HepG2 (cell line): Measurements from ENCODE around the gene LMOD2. TPM values are rescaled to one million over a fixed set of nuclear protein-coding genes. Genes with fewer than 3 reads are reported as not detected.

Experiments used
- ATAC-seq: fragments of 200-7000 bp; cut with Tn5 transposase; 3 replicates; pipeline ENCODE4 v1.9.1; 2020; ENCODE audit warnings: mild to moderate bottlenecking, moderate library complexity
- BruUV-seq: library from RNA; stranded (reverse); fragments of 400-500 nt; replicated peaks from 2 replicates; lab custom pipeline; 2021; lab: Mats Ljungman, UMichigan
- CTCF ChIA-PET: fragments of 300-600 bp; formaldehyde crosslinking; extraction: SDS; loops from one replicate; lab custom pipeline; 2021; ENCODE audit warnings: low total read pairs, inconsistent platforms, low intra/inter-chr PET ratio; lab: Yijun Ruan, JAX
- POLR2A ChIA-PET: fragments of 350-600 bp; sonication (Branson Sonifier 250); formaldehyde crosslinking; loops from one replicate; lab custom pipeline; 2020; ENCODE audit warnings: antibody characterized with exemption, inconsistent platforms; lab: Yijun Ruan, JAX
- DNase-seq: peaks from one replicate; pipeline ENCODE4 v3.0.0-alpha.2; 2015; ENCODE audit warnings: low spot score
- FAIRE-seq: peaks from 3 replicates; lab custom pipeline; 2011; peaks lifted over from hg19 to GRCh38; lab: Jason Lieb, UNC
- H2AFZ ChIP-seq: one replicate; pipeline ENCODE4 v1.6.1; 2011; ENCODE audit warnings: low read length, inconsistent platforms
- H3K27ac ChIP-seq: fragments of 300-600 bp; 3 replicates; pipeline ENCODE4 v1.8.0; 2011; ENCODE audit warnings: mixed run types, mild to moderate bottlenecking, mixed read lengths, low read length, inconsistent platforms; ENCODE audit not compliant: insufficient read depth; ENCODE audit errors: extremely low read length
- H3K27me3 ChIP-seq, 2 experiments: fragments of 200-600 bp in 1 of 2; 2 replicates in 1 of 2; 3 replicates in 1 of 2; pipeline versions ENCODE4 v1.6.0 to v1.8.0; 2011; ENCODE audit warnings: low read length in 2 of 2, mild to moderate bottlenecking in 2 of 2, moderate library complexity in 2 of 2, inconsistent platforms in 1 of 2; ENCODE audit not compliant: insufficient read depth in 2 of 2, control insufficient read depth in 1 of 2
- H3K36me3 ChIP-seq, 2 experiments: fragments of 200-600 bp in 1 of 2; replicated peaks in 1 of 2; 2 replicates in 1 of 2; 3 replicates in 1 of 2; pipeline versions ENCODE4 v1.5.1 to v1.8.0; 2011; ENCODE audit warnings: low read length in 2 of 2, inconsistent platforms in 1 of 2; ENCODE audit not compliant: insufficient read depth in 2 of 2, control insufficient read depth in 1 of 2
- H3K4me1 ChIP-seq: 2 replicates; pipeline ENCODE4 v1.5.1; 2012; ENCODE audit warnings: low read length, inconsistent platforms; ENCODE audit not compliant: insufficient read depth
- H3K4me2 ChIP-seq: 2 replicates; pipeline ENCODE4 v1.6.0; 2011; ENCODE audit warnings: low read depth, low read length, inconsistent platforms
- H3K4me3 ChIP-seq, 3 experiments: fragments of 200-600 bp in 1 of 3; sonication (generic), shearing (Covaris generic) in 1 of 3; replicated peaks in 1 of 3; 2 replicates each; pipeline ENCODE4 v1.5.1; 2011 to 2016; ENCODE audit warnings: low read length in 3 of 3, inconsistent platforms in 2 of 3, low read depth in 2 of 3, mild to moderate bottlenecking in 2 of 3, control low read depth in 1 of 3, mixed read lengths in 1 of 3; ENCODE audit not compliant: insufficient read depth in 1 of 3
- H3K79me2 ChIP-seq: one replicate; pipeline ENCODE4 v1.6.1; 2011; ENCODE audit warnings: low read length, inconsistent platforms; ENCODE audit not compliant: insufficient read depth
- H3K9ac ChIP-seq: 2 replicates; pipeline ENCODE4 v1.6.0; 2011; ENCODE audit warnings: mild to moderate bottlenecking, low read depth, low read length, inconsistent platforms; ENCODE audit not compliant: insufficient read depth
- H3K9me3 ChIP-seq: 2 replicates; pipeline ENCODE4 v1.5.1; 2012; ENCODE audit warnings: mild to moderate bottlenecking, low read length
- H4K20me1 ChIP-seq: 2 replicates; pipeline ENCODE4 v1.6.0; 2011; ENCODE audit warnings: inconsistent platforms, mild to moderate bottlenecking, low read length, moderate library complexity; ENCODE audit not compliant: insufficient read depth
- AHDC1 ChIP-seq: sonication (generic); formaldehyde crosslinking; IDR thresholded peaks from 2 replicates; pipeline ENCODE4 v1.5.1; 2020; ENCODE audit warnings: mild to moderate bottlenecking, missing genetic modification reagents, borderline replicate concordance
- DMAP1 ChIP-seq: IDR thresholded peaks from 2 replicates; pipeline ENCODE4 v1.6.1; 2016
- EEA1 ChIP-seq: sonication (generic); formaldehyde crosslinking; IDR thresholded peaks from 2 replicates; pipeline ENCODE4 v1.5.1; 2020; ENCODE audit warnings: mild to moderate bottlenecking, missing genetic modification reagents, borderline replicate concordance
- EED ChIP-seq: sonication (generic); formaldehyde crosslinking; IDR thresholded peaks from 2 replicates; pipeline ENCODE4 v1.5.0; 2020; ENCODE audit warnings: mild to moderate bottlenecking, missing genetic modification reagents
- GLMP ChIP-seq: sonication (generic); formaldehyde crosslinking; IDR thresholded peaks from 2 replicates; pipeline ENCODE4 v1.9.0; 2021; ENCODE audit warnings: missing genetic modification reagents, mild to moderate bottlenecking, borderline replicate concordance
- HDAC1 ChIP-seq: sonication (generic); formaldehyde crosslinking; IDR thresholded peaks from 2 replicates; pipeline ENCODE4 v1.5.1; 2020; ENCODE audit warnings: mild to moderate bottlenecking, missing genetic modification reagents
- HNF1A ChIP-seq, 2 experiments: sonication (generic) in 1 of 2; formaldehyde crosslinking in 1 of 2; IDR thresholded peaks; 2 replicates each; pipeline versions ENCODE4 v1.4.0 to v1.6.1; 2016 to 2020; ENCODE audit warnings: borderline replicate concordance in 1 of 2, low read depth in 1 of 2, mild to moderate bottlenecking in 1 of 2, missing genetic modification reagents in 1 of 2
- MAF1 ChIP-seq: sonication (generic); formaldehyde crosslinking; IDR thresholded peaks from 2 replicates; pipeline ENCODE4 v1.5.0; 2020; ENCODE audit warnings: missing genetic modification reagents, borderline replicate concordance
- TBX3 ChIP-seq: fragments of 450-650 bp; IDR thresholded peaks from 2 replicates; pipeline ENCODE4 v1.6.1; 2017; ENCODE audit warnings: antibody characterized with exemption, mild to moderate bottlenecking, inconsistent platforms, borderline replicate concordance
- TCF7L2 ChIP-seq: IDR thresholded peaks from 2 replicates; pipeline ENCODE4 v1.6.1; 2011; ENCODE audit warnings: mild to moderate bottlenecking, low read depth, low read length, moderate library complexity
- ZBTB25 ChIP-seq: IDR thresholded peaks from 2 replicates; pipeline ENCODE4 v1.6.1; 2018; ENCODE audit warnings: missing genetic modification reagents
- ZNF790 ChIP-seq: sonication (generic); formaldehyde crosslinking; IDR thresholded peaks from 2 replicates; pipeline ENCODE4 v1.8.0; 2022; ENCODE audit warnings: missing genetic modification reagents, mild to moderate bottlenecking, borderline replicate concordance
- ZNF850 ChIP-seq: sonication (generic); formaldehyde crosslinking; conservative IDR thresholded peaks from 2 replicates; pipeline ENCODE4 v1.9.0; 2021; ENCODE audit warnings: mild to moderate bottlenecking, missing genetic modification reagents
- WGBS: methylation state at CpG from one replicate; pipeline ENCODE4 v1.1.6; 2017; ENCODE audit warnings: low lambda C conversion rate; 5-methylcytosine and 5-hydroxymethylcytosine counted together
- in situ Hi-C: cut with HindIII; loops from 2 replicates; pipeline ENCODE4 v1.10.0; 2017; ENCODE audit warnings: low pct_unique_long_range_greater_than_20kb; ENCODE audit not compliant: extremely low pct_ligation_motif_present
- intact Hi-C: fragments of 100-400 bp; cut with micrococcal nuclease; formaldehyde crosslinking; loops from one replicate; pipeline ENCODE4 v1.10.0; 2022; ENCODE audit not compliant: unreplicated experiment
- polyA plus RNA-seq, 8 experiments: library from polyadenylated mRNA; depleted of rRNA in 3 of 8; stranded (reverse) in 7 of 8; unstranded in 1 of 8; fragments of >200 nt; fragmentation: Illumina TruSeq in 4 of 8; extraction: Trizol in 4 of 8; gene quantifications; 2 replicates each; pipeline versions ENCODE4 v1.2.1 to v1.2.3, GENCODE V29; 2011 to 2016; ENCODE audit warnings: low read depth in 4 of 8, missing spikeins in 1 of 8, mixed read lengths in 1 of 8; ENCODE audit not compliant: insufficient read depth in 1 of 8
- total RNA-seq, 5 experiments: library from RNA; depleted of rRNA; stranded (reverse); fragments of >200 nt; fragmentation: Illumina TruSeq; extraction: Trizol; gene quantifications; 2 replicates each; pipeline ENCODE4 v1.2.3, GENCODE V29; 2016; ENCODE audit warnings: low read depth in 1 of 5

The LMOD2 gene
- total and polyA plus RNA-seq, 2 of the 13 experiments (the other 11 are each of a cell fraction or from before 2014, with no cell fraction given): not detected

- ChIA-PET CTCF (no interaction called here), POLR2A (no interaction called here)
- Histone ChIP-seq H2AFZ (no peak overlapping the region), H3K27me3 (no peaks in the 10 kb centered on the region), H3K4me2 (no peak overlapping the region), H3K27ac (no peak overlapping the region), H3K4me3 (no peak overlapping the region), H3K79me2 (no peaks in the 10 kb centered on the region), H3K4me1 (no peaks in the 10 kb centered on the region), H3K9me3 (no peaks in the 10 kb centered on the region), H4K20me1 (no peaks in the 10 kb centered on the region), H3K9ac (no peak overlapping the region), H3K36me3 (peaks cover 4 to 50% of the 10 kb centered on the region in 2 experiments)
- no TSS peak for BruUV-seq
- no peak for ATAC-seq
- 97% methylated on average over 2 of the region's 2 CpGs for WGBS
- in situ Hi-C loops: no loop called here
- intact Hi-C loops: no loop called here
- TF ChIP-seq DMAP1 (no peak), ZBTB25 (CRISPR knock-in tag) (no peak), EED (CRISPR knock-in tag) (no peak), TCF7L2 (no peak), GLMP (CRISPR knock-in tag) (no peak), ZNF790 (no peak), HNF1A (IDR thresholded peaks at IDR 0.05; ENCODE audit: low read depth) (no peak), HNF1A (CRISPR knock-in tag; IDR thresholded peaks at IDR 0.05; ENCODE audit: borderline replicate concordance) (no peak), MAF1 (no peak), ZNF850 (CRISPR knock-in tag) (no peak), AHDC1 (CRISPR knock-in tag) (no peak), EEA1 (no peak), TBX3 (no peak), HDAC1 (no peak)
- FAIRE-seq: no peak
- no peak for DNase-seq
Measured at GRCh38 chr7:123690550-123690949, 34.9 kb downstream of the LMOD2 start.
